SU-DHL-6 (cell line): ENCODE measurements around the gene CHCHD3.
"Not testable (repeated sequence)": the region's sequence is repeated elsewhere in the genome, so short reads cannot be mapped to it uniquely, and the experiment has no call there.

ENCODE experiments used
- H2AFZ ChIP-seq: fragments of 200-600 bp; sonication (generic); 2 replicates; pipeline ENCODE4 v1.6.1; 2014; ENCODE audit warnings: low read depth, mild to moderate bottlenecking, moderate library complexity, mixed read lengths, antibody characterized with exemption, low read length; ENCODE audit not compliant: severe bottlenecking
- H3F3A ChIP-seq: fragments of 200-600 bp; shearing (Covaris generic); 2 replicates; pipeline ENCODE4 v1.6.0; 2016; ENCODE audit warnings: antibody characterized with exemption, mild to moderate bottlenecking; ENCODE audit not compliant: insufficient read depth
- H3K27ac ChIP-seq: fragments of 200-600 bp; sonication (generic); 2 replicates; pipeline ENCODE4 v1.5.1; 2016; ENCODE audit warnings: low read depth, mild to moderate bottlenecking, low read length, moderate library complexity, mixed read lengths
- H3K27me3 ChIP-seq: fragments of 200-600 bp; sonication (generic), shearing (Covaris generic); 2 replicates; pipeline ENCODE4 v1.6.0; 2014; ENCODE audit warnings: mild to moderate bottlenecking, low read length
- H3K36me3 ChIP-seq: fragments of 200-600 bp; sonication (generic); 2 replicates; pipeline ENCODE4 v1.6.1; 2014; ENCODE audit warnings: mild to moderate bottlenecking, low read length, mixed read lengths
- H3K4me2 ChIP-seq: fragments of 300-600, 200-600 bp; shearing (Covaris generic), sonication (generic); 2 replicates; pipeline ENCODE4 v1.6.0; 2014; ENCODE audit warnings: low read length, low read depth, mild to moderate bottlenecking; ENCODE audit not compliant: poor library complexity, severe bottlenecking
- H3K4me3 ChIP-seq: fragments of 200-600 bp; sonication (generic); 2 replicates; pipeline ENCODE4 v1.5.1; 2014; ENCODE audit warnings: antibody characterized with exemption, low read length, mild to moderate bottlenecking, mixed read lengths; ENCODE audit not compliant: insufficient read depth, poor library complexity, severe bottlenecking
- H3K79me2 ChIP-seq: fragments of 200-600 bp; sonication (generic); 2 replicates; pipeline ENCODE4 v1.6.1; 2014; ENCODE audit warnings: mild to moderate bottlenecking, low read length, moderate library complexity; ENCODE audit not compliant: insufficient read depth
- H3K9ac ChIP-seq: fragments of 200-600 bp; sonication (generic); 2 replicates; pipeline ENCODE4 v1.7.0; 2014; ENCODE audit warnings: mild to moderate bottlenecking, low read length
- H3K9me2 ChIP-seq: fragments of 200-600 bp; sonication (generic); replicated peaks from 2 replicates; pipeline ENCODE4 v1.6.1; 2014; ENCODE audit warnings: low read length; ENCODE audit not compliant: insufficient read depth
- H3K9me3 ChIP-seq: fragments of 200-600 bp; sonication (generic); 2 replicates; pipeline ENCODE4 v1.6.1; 2014; ENCODE audit warnings: low read length, mixed read lengths; ENCODE audit not compliant: insufficient read depth
- H4K20me1 ChIP-seq: fragments of 200-600 bp; sonication (generic); 2 replicates; pipeline ENCODE4 v1.6.1; 2014; ENCODE audit warnings: low read depth, mild to moderate bottlenecking, antibody characterized with exemption, low read length, moderate library complexity, mixed read lengths
- CTCF ChIP-seq: fragments of 200-600 bp; sonication (generic); IDR thresholded peaks from one replicate; pipeline ENCODE4 v1.5.1; 2017; ENCODE audit warnings: antibody characterized with exemption, mild to moderate bottlenecking, low read length, moderate library complexity; ENCODE audit not compliant: insufficient read depth, poor library complexity, severe bottlenecking
- EZH2phosphoT487 ChIP-seq: fragments of 200-600 bp; sonication (generic), shearing (Covaris generic); conservative IDR thresholded peaks from 2 replicates; pipeline ENCODE4 v1.6.1; 2018; ENCODE audit warnings: mild to moderate bottlenecking, antibody characterized with exemption, low read length, moderate library complexity, mixed read lengths

Gene CHCHD3

DNA sequence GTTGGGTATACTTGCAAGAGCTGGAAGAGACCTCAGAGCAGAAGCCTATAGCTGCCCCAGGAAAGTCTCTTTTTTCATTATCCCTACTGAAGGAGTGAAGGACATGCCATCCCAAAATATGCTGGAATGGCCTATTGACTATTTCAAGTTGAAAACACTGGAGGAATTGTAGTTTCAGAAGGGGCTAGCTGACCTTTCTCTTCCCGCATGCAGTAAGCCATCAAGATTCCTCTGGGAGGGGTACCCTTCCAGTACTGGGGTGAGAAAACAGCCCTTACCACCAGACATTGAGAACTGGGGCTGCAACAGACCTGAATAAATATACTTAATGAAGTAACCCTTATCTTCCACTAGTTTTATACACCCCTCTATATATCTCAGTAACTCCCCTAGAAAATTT lies 41.7 kb downstream of the CHCHD3 start:
- no peak for TF ChIP-seq EZH2phosphoT487
- TF ChIP-seq CTCF = no peak
- H3K79me2 ChIP-seq = peaks cover 52% of the 10 kb centered on the region
- H3K27ac ChIP-seq = no peak overlapping the region

GRCh38 chr7:133039614-133040013 lies 42.3 kb downstream of the CHCHD3 start:
- no peak overlapping the region for H2AFZ ChIP-seq
- peaks cover 4% of the 10 kb centered on the region; the same call in 1 of the 2 replicates for H3K36me3 ChIP-seq
- H3K27ac ChIP-seq = no peak overlapping the region
- H3K9me2 ChIP-seq = no peaks in the 10 kb centered on the region
- H3K4me3 ChIP-seq = no peak overlapping the region
- no peak for TF ChIP-seq EZH2phosphoT487
- TF ChIP-seq CTCF = no peak
- H3K9ac ChIP-seq = no peak overlapping the region
- no peak overlapping the region for H3K4me2 ChIP-seq
- H4K20me1 ChIP-seq = no peaks in the 10 kb centered on the region; the same call in none of the 2 replicates
- H3F3A ChIP-seq = no peaks in the 10 kb centered on the region
- no peaks in the 10 kb centered on the region for H3K9me3 ChIP-seq
- peaks cover 47% of the 10 kb centered on the region for H3K79me2 ChIP-seq
- no peaks in the 10 kb centered on the region for H3K27me3 ChIP-seq

More for the DNA sequence above, 41.7 kb downstream of the CHCHD3 start:
- Histone ChIP-seq H3K4me3 (no peak overlapping the region), H3K9me2 (no peaks in the 10 kb centered on the region), H3K9me3 (no peaks in the 10 kb centered on the region), H4K20me1 (no peaks in the 10 kb centered on the region; the same call in none of the 2 replicates), H3F3A (no peaks in the 10 kb centered on the region), H3K9ac (no peak overlapping the region), H3K27me3 (no peaks in the 10 kb centered on the region), H3K36me3 (peaks cover 4% of the 10 kb centered on the region; the same call in 1 of the 2 replicates), H3K4me2 (no peak overlapping the region), H2AFZ (no peak overlapping the region)

DNA sequence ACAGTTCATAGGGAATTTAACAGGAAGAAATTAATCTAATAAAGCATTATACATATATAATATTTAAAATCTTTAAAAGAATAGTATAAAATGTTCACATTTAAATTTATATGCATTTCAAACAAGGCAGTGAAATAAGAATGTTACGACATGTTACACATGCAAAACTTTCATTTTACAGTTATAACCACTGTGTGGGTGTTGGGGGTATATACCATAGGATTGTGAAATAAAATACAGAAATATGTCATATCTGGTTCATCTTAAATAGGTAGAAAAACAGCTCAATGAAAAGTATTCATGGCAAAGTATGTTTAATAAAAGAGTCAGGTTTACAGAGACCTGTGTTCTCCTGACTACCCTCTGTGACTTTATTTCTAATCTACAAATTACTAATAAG lies 45.6 kb downstream of the CHCHD3 start:
- no peaks in the 10 kb centered on the region for H3F3A ChIP-seq
- H3K27me3 ChIP-seq = no peaks in the 10 kb centered on the region
- no peak overlapping the region for H2AFZ ChIP-seq
- H3K4me3 ChIP-seq = no peak overlapping the region
- H3K9me2 ChIP-seq = no peaks in the 10 kb centered on the region
- no peak overlapping the region for H3K4me2 ChIP-seq
- no peaks in the 10 kb centered on the region for H4K20me1 ChIP-seq
- TF ChIP-seq EZH2phosphoT487 = no peak
- no peak for TF ChIP-seq CTCF
- H3K9me3 ChIP-seq = no peaks in the 10 kb centered on the region
- H3K9ac ChIP-seq = no peak overlapping the region
- H3K27ac ChIP-seq = no peak overlapping the region
- H3K79me2 ChIP-seq = peaks cover 28% of the 10 kb centered on the region
- H3K36me3 ChIP-seq = peaks cover 4% of the 10 kb centered on the region; the same call in 1 of the 2 replicates

DNA sequence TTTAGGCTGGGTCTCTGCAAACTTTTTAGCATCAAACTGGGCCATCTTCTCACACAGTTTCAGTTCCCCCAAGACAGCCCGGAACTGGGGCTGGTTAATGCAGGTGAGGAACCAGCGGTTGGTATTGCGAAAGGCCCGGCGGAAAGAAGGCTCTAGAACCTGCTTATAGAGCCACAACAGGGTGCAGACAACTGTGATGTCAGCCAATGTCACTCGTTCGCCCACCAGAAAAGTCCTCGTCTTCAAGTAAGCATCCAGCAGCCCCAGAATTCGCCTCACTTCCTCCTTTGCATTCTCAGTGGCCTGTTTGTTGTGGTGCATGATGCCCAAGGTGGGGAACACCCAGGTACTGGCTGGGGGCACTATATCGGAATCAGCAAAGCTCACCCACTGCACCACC lies 46.6 kb downstream of the CHCHD3 start:
- not testable (repeated sequence) for H3K9me2 ChIP-seq, H3F3A ChIP-seq, H2AFZ ChIP-seq, H3K9ac ChIP-seq, H4K20me1 ChIP-seq, H3K9me3 ChIP-seq, H3K4me2 ChIP-seq, H3K36me3 ChIP-seq, H3K27me3 ChIP-seq, H3K4me3 ChIP-seq
- peaks cover 18% of the 10 kb centered on the region for H3K79me2 ChIP-seq
- H3K27ac ChIP-seq = peak overlapping the region; percentile 9; the same call in 1 of the 2 replicates
